Astrocyte of the cerebellum (primary cell): ENCODE data around the gene NOTCH1.

Source experiments
- DNase-seq: peaks from one replicate; pipeline ENCODE4 v3.0.0-alpha.2; 2011; ENCODE audit warnings: low read depth
- H3K4me3 ChIP-seq: 2 replicates; pipeline ENCODE4 v1.5.1; 2011; ENCODE audit warnings: mild to moderate bottlenecking, low read depth, low read length, moderate library complexity
- in situ Hi-C: cut with HindIII; loops from 2 replicates; pipeline ENCODE4 v1.10.0; 2017; ENCODE audit warnings: low sequenced_read_pairs
- TF ChIP-seq, protein P1 (sequence below): IDR thresholded peaks from 2 replicates; pipeline ENCODE4 v1.5.1; 2012; ENCODE audit warnings: low read length, low read depth, moderate library complexity, mild to moderate bottlenecking; ENCODE audit errors: missing control alignments

The NOTCH1 gene

DNA sequence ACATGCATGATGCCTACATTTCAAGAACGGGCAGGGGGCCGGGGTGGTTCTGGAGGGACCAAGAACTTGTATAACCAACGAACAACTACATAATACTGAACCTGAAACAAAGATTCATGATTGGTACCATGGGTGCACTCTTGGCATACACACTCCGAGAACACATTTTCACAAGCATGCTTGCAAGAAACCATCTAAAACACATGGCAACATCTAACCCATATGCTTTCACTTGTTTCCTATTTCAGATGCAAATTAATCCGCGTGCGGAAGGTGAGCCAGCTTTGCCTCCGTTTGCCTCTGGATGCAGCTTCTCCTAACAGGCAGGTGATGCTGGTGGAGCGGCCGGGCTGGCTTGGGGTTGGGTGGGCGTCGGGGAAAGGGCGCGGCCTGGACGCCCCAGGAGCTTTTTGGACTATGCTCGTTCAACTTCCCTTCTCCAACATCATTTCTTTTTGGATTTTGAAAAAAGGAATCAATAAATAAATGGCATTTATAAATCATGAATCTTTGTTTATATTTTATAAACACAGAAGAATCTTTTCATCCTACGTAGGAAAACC, 50.5 kb downstream of the NOTCH1 start:
- in situ Hi-C loops: no loop called here
- TF ChIP-seq, protein P1, sequence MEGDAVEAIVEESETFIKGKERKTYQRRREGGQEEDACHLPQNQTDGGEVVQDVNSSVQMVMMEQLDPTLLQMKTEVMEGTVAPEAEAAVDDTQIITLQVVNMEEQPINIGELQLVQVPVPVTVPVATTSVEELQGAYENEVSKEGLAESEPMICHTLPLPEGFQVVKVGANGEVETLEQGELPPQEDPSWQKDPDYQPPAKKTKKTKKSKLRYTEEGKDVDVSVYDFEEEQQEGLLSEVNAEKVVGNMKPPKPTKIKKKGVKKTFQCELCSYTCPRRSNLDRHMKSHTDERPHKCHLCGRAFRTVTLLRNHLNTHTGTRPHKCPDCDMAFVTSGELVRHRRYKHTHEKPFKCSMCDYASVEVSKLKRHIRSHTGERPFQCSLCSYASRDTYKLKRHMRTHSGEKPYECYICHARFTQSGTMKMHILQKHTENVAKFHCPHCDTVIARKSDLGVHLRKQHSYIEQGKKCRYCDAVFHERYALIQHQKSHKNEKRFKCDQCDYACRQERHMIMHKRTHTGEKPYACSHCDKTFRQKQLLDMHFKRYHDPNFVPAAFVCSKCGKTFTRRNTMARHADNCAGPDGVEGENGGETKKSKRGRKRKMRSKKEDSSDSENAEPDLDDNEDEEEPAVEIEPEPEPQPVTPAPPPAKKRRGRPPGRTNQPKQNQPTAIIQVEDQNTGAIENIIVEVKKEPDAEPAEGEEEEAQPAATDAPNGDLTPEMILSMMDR: no peak
- no peak overlapping the region for H3K4me3 ChIP-seq
- no peak for DNase-seq

DNA sequence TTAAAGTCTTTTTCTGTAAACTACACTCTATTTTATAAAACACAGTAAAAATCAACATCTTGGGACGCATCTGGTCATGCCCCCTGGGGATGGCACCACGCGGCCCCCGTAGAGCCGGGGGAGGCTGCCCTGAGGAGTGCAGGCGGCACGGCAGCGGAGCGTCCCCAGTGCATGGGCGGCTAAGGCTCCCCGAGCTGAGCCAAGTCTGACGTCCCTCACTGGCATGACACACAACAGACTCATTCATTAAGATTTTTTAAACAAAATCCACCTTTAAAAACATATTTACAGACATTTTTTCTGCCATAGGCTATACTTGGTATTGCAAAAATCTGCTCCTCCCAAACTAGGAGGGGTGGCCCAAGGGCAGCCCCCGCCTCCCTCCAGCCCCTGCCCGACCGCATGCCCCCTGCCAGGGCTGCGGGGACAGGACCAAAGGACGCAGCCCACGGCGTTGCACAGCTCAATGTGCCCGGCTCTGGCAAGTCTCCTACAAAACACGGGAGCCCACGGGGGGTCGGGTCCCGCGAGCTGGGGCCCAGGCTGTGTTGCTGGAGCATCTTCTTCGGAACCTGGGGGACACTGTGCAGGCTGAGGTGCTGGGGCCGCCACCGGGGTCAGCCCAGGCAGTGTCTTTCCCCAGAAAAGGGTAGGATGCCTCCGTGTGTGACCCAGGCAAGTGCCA, 51.2 kb downstream of the NOTCH1 start:
- in situ Hi-C loops: no loop called here
- H3K4me3 ChIP-seq: no peak overlapping the region
- DNase-seq: no peak
- TF ChIP-seq, protein P1: no peak

DNA sequence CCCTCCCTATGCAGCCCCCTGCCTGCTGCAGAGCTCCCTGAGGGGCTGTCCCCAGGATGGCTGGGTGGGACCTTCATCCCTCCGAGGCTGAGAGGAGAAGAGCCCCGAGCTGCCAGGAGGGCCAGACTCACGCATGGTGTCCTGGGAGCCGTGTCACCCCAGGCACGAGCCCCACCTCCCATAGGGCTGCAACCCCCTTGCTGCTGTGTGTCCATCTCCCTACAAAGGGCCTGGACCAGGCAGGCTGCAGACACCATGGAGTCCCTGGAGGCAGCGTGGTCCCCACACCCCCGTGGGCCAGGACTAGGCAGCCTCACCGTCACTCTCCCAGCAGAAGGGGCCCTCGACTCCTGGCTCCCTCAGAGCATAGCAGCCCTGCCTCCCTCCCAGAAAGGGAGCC, 51.8 kb downstream of the NOTCH1 start:
- no peak for DNase-seq
- TF ChIP-seq, protein P1: no peak
- in situ Hi-C loops: no loop called here
- H3K4me3 ChIP-seq: no peak overlapping the region

DNA sequence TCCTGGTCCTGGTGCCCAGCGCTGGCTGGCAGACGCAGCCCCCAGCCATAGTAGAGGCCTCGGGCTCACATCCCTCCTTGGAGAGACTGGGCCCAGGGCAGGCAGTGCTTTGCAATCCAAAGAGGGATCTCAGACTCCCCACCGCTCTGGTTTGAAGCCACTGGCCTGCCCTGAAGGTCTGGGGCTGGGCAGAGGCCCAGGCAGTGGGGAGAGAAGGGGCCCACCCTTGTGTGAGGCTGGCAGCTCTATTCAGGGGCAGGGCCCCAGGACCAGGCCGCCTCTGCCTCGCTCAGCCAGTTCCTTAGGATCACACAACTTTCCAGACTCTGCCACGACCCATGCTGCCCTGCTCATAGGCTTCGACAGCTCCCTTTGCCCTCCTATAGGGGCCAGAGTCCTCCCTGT, 52.3 kb downstream of the NOTCH1 start:
- in situ Hi-C loops: no loop called here
- no peak overlapping the region for H3K4me3 ChIP-seq
- TF ChIP-seq, protein P1: no peak
- no peak for DNase-seq

DNA sequence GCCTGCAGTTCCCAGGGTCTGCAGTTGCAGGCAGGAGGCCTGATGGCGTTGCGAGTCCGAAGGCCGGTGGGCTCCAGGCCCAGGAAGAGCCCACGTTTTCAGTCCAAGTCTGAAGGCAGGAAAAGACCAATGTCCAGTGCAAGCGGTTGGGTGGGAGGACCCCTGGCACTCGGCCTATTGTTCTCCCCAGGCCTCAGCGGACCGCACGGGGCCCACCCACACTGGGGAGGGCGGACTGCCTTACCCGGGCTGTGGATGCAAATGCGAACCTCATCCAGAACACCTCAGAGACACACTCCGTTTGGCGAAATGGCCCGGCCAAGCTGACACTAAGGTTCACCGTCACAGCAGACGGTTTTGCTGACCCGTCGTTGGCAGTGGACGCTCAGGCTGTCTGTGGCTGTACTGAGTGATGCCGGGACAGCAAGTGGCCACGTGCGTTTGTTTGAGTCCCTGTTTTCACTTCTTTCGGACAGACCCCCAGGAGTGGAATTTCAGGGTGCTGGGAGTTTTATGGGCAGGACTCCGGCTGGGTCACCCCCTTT, 52.8 kb downstream of the NOTCH1 start:
- no peak overlapping the region for H3K4me3 ChIP-seq
- in situ Hi-C loops: no loop called here
- TF ChIP-seq, protein P1: no peak
- no peak for DNase-seq

DNA sequence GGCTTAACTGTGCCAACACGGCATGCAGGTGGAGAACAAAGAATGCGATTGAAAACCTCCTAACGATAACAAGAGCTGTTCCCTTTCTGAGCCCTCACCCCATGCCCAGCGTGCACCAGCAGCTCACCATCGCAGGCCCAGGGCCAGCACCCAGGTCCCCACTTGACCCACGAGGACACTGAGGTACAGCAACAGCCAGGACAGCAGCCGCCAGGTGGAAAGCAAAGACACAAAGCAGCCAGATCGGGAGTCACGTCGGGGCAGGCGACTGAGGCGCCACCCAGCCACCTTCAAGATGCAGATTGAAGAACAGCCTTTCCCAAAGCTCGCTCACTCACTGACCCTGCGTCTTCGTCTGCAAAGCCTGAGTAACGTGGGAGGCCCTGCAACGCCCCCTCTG, 56.1 kb downstream of the NOTCH1 start:
- TF ChIP-seq, protein P1: no peak
- DNase-seq: no peak
- in situ Hi-C loops: loop anchor here (5.0 kb wide), 3 partner anchors 68 to 153 kb away; no protein-coding TSS in a partner anchor
- H3K4me3 ChIP-seq: no peak overlapping the region
